Cerebellar cortex (tissue), 1 donor: ENCODE measurements around the gene PTPRN2.
"Not testable (repeated sequence)": the region's sequence is repeated elsewhere in the genome, so short reads cannot be mapped to it uniquely, and the experiment has no call there.

Source experiments
- DNase-seq: peaks from one replicate; pipeline ENCODE4 v3.0.0-alpha.2; 2015; ENCODE audit warnings: low spot score

Gene PTPRN2

GRCh38 chr7:158385496-158386354, 201.9 kb downstream of the PTPRN2 start:
- DNase-seq, result not testable (repeated sequence)

DNA sequence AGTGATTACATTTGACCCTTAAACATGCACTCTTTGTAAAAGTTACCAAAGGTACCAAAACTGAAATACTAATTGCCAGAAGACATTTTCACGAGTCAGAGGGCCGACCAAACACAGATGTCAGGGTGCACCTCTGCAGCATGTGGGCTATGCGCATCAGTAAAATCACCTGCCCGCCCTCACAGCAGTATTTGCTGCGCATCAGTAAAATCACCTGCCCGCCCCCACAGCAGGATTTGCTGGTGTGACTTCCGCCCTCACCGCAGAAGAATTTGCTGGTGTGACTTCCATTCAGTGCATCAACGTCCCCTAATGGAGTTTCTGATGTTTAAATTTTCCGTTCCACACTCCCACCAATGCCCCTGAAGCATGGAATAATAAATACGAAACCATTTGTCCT, 202.9 kb downstream of the PTPRN2 start:
- DNase-seq, result no peak

- DNase-seq, result no peak
Measured at GRCh38 chr7:158383665-158384064, 204.0 kb downstream of the PTPRN2 start.

DNA sequence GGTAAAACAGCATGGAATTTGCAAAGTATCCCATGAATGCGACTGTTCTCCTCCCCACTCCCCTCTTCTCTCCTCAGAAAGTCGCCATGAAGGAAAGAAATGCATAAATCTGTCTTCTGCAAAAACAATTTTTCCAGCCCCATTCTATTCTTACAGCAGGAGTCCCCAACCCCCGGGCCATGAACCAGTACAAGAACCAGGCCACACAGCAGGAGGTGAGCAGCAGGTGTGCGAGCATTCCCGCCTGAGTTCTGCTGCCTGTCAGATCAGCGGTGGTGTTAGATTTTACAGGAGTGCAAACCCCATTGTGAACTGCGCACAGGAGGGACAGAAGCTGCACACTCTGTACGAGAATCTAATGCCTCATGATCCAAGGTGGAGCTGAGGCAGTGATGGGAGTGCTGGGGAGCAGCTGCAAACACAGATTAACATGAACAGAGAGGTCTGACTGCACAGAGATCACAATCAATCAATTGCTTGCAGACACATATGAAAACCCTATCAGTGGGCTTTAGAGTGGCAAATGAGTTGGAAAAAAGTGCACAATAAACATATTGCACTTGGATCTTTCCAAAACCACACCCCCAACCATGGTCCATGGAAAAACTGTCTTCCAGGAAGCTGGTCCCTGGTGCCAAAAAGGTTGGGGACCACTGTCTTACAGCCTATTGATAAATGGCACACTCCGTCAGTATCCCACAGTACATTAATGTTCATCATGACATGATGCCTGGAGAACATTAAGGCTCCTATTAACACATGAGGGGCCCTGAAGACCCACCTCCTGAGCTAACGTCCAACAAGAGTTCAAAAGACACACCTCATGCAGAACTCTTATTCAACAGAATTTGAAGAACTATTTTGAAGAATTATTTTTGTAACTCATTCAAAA, 205.0 kb downstream of the PTPRN2 start:
- no peak for DNase-seq

- DNase-seq, result no peak
Measured at GRCh38 chr7:158381956-158382355, 205.7 kb downstream of the PTPRN2 start.

DNA sequence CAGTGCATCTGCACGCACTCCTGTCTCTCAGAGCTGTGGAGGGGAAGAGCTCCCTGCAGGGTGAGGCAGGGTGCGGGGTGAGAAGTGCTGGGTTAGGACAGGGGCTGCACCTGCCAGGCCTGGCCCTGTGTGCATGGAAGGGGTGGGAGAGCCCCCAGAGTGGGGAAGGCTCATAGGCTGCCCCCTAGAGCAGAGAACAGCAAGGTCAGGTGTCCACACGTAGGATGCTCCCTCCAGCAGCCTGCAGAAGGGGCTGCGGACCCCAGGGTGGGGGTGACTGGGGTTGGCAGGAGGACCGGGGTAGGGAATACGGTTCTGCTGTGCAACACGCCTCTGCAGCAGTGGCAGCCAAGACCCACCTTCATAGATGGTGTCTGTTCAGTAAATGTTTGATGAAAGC, 208.6 kb downstream of the PTPRN2 start:
- DNase-seq, result no peak

DNA sequence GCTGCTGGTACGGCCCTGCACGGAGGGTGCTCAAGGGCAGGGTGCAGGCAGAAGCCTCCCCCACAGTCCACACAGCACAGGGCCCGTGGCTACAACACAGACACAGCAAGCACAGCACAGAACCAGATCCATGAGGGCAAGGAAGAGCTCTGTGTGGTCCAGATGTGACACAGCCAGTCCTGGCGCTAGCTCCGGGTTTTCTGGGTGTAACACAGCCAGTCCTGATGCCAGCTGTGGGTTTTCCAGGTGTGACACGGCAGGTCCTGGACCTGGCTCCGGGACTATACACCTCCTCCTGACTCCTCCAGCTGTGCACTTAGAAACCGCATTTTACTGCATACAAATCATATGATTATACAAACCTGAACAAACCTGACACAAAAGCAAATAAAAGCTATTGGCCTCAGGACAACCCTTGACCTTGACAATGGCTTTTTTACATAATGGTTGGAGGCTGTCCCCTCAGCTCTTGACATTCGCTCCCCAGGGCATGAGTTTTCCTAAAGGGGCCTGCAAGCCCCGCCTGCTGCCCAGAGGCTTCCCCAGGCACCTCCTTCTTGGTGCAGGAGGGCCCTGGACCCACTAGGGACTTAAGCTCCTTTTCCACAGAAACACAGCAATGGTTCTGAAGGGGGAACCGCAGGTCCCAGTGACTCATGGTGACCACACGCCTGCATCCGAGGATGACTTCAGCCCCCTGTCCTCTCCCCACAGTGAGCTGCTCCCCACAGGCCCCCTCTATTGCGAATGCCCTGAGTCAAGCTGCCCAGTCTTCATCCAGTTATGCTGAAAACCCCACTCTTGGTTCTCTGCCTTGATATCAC, 209.6 kb downstream of the PTPRN2 start:
- DNase-seq, result no peak

GRCh38 chr7:158376839-158377186, 210.8 kb downstream of the PTPRN2 start:
- DNase-seq, result not testable (repeated sequence)

DNA sequence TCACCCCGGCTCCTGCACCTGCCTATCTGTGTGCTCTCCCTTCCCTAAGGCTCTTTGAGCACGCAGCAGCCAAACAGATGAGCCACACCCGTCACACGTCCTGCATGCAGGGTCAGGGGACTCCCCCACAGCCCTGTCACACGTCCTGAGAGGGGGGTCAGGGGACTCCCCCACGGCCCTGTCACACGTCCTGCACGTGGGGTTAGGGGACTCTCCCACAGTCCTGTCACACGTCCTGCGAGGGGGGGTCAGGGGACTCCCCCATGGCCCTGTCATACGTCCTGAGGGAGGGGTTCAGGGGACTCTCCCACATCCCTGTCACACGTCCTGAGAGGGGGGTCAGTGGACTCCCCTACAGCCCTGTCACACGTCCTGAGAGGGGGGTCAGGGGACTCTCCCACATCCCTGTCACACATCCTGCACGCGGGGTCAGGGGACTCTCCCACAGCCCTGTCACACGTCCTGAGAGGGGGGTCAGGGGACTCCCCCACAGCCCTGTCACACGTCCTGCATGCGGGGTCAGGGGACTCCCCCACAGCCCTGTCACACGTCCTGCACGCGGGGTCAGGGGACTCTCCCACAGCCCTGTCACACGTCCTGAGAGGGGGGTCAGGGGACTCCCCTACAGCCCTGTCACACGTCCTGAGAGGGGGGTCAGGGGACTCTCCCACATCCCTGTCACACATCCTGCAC, 211.3 kb downstream of the PTPRN2 start:
- DNase-seq, result not testable (repeated sequence)

DNA sequence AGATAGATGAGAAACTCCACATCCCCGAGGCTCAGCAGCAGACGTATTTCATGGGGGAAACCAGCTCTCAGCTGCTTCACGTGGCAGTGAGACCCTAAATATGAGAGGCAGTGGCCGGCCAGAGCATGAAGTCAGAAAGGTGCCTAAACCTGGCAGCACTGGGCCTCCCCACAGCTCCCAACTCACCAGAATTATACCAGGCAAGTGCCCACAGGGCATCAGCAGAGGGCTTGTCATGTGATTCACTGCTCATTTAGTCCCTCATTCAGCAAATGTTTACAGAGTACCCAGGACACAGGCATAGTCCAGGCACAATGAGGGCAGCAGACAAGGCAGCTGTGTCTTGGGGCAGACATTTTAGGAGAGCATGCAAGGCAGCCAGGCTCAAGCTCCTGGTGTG, 212.6 kb downstream of the PTPRN2 start:
- DNase-seq, result no peak

DNA sequence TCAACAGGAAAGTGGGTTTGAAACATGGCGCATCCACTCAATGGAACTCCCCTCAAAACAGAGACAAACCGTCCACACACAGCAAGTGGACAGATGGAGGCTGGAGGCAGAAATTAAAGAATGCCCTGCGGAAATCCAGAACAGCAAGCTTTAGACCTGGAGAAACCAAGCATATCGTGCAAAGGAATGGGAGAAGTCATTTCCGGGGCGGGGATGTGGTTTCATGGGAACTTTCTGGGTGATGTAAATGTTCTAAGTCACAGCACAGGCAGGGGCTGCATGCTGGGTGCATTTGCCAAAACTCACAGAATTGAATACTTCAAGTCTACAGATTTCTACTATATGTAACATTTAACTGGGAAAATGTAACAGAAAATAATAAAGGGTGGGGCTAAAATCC, 213.0 kb downstream of the PTPRN2 start:
- DNase-seq, result no peak

DNA sequence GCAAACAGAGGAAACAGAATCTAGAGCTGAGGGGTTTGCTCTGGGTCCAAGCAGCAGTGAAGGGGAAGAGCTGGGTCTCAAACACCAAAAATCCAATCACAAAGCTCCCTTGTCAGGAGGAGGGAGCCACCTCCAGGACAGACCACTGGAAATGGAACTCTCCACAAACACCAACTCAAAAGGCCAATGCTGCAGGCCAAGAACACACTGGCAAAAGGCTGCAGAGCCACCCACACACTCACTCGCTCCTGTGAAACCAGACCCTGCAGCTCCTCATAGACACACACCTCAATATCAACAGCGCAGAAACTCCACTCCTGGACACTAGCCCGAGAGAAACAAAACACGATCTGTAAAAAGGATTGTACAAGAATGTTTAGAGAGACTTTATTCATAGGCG, 213.5 kb downstream of the PTPRN2 start:
- no peak for DNase-seq

DNA sequence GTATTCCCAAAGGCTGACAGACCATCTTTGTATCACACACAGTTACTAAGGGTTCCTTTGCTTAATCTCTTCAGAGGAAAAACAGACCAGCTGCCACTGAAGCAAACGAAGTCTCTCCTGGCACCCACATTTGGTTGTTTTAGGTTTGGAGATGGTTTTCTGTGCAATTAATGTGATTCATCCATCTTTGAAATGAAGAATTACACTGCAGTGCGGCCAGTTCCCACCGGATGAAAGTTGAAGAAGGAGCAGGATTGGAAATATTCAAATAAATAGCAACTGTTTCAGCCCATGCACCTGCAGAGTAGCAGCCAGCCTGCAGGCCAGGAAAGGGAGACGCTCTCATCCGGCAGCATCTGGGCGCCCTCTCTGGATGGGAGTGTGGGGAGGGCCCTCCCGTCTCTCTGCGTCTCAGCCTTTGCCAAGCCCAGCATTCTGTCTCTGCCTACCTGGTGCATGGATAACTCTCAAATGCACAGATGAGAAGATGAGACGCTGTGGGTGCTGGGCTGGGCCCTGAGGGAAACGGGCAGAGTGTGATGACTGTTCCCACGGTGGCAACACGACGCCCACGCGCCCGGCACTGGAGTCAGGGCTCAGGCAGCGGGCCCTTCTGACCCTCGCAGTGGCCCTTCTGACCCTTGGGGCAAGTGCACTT, 214.0 kb downstream of the PTPRN2 start:
- no peak for DNase-seq

DNA sequence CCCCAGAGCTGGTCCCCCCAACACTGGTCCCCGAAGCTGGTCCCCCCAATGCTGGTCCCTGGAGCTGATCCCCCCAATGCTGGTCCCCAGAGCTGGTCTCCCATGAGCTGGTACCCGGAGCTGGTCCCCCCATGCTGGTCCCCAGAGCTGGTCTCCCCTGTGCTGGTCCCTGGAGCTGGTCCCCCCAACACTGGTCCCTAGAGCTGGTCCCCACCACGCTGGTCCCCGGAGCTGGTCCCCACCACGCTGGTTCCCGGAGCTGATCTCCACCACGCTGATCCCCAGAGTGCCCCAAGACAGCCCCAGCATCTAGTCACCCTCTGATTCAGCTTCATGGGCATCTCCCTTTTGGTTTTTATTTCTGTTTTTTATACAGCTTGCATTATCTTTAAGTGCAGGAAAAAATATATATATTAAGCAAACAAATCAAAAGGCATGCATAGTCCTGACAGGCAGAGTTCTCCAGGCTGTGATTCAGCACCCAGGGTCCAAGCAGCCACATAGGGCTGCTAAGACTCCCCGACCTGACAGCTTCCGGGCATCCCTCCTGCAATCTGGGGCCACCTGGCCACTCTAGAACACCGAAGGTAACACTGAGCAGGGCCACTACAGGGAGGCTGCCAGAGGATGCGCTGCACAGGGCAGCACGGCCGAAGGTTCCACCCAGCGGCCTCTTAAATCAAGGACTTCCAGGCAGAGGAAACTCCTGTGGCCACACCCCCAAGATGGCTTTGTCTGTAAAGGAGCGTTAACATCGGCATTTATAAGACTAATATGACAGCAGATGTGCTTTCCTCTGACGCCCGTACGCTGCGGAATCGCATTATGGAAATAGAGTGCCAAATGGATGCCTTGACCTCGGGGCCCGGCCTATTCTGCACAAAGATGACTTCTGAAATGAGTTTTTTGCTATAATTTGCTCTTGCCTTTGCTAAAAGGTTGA, 215.0 kb downstream of the PTPRN2 start:
- DNase-seq, result no peak

- no peak for DNase-seq
Measured at GRCh38 chr7:158371856-158372255, 215.8 kb downstream of the PTPRN2 start.

GRCh38 chr7:158369866-158370265, 217.8 kb downstream of the PTPRN2 start:
- DNase-seq, result no peak

GRCh38 chr7:158369290-158369689, 218.3 kb downstream of the PTPRN2 start:
- no peak for DNase-seq

GRCh38 chr7:158368449-158368848, 219.2 kb downstream of the PTPRN2 start:
- no peak for DNase-seq

DNA sequence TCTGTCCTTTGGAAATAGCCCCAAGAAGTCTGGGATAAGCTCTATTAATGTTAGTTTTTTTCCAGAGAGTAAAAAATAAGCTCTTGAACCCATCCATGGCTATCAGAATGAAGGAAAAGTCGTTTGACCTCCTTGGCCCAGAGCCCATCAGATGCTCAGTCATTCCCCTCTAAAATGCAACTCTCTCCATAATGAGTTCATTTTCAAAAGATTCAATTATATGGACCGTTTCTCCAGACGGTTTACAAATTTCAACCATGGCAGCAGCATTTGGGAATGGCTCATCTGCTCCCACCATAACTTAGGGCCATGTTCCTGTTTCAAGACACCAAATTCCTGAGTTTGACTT, 220.0 kb downstream of the PTPRN2 start:
- no peak for DNase-seq
